IPS DF 6.9 (cell line): ENCODE measurements around the gene WNT5B.

Experiments used
- DNase-seq: peaks from one replicate; pipeline ENCODE4 v3.0.0-alpha.2; 2013; ENCODE audit warnings: low read depth, low spot score
- H3K27ac ChIP-seq: one replicate; pipeline ENCODE4 v1.5.1; 2013; ENCODE audit warnings: low read length, control low read depth
- H3K27me3 ChIP-seq: 2 replicates; pipeline ENCODE4 v1.6.1; 2013; ENCODE audit warnings: mild to moderate bottlenecking, low read length; ENCODE audit not compliant: control insufficient read depth, insufficient read depth
- H3K36me3 ChIP-seq: 2 replicates; pipeline ENCODE4 v1.6.1; 2013; ENCODE audit warnings: low read length; ENCODE audit not compliant: control insufficient read depth, insufficient read depth
- H3K4me1 ChIP-seq: 2 replicates; pipeline ENCODE4 v1.6.1; 2013; ENCODE audit warnings: low read length; ENCODE audit not compliant: control insufficient read depth, insufficient read depth
- H3K4me3 ChIP-seq: 2 replicates; pipeline ENCODE4 v1.5.1; 2013; ENCODE audit warnings: mild to moderate bottlenecking, low read length
- H3K9me3 ChIP-seq: 2 replicates; pipeline ENCODE4 v1.6.1; 2013; ENCODE audit warnings: low read length, inconsistent platforms; ENCODE audit not compliant: control insufficient read depth, insufficient read depth
- WGBS: extraction: QIAGEN DNeasy Blood & Tissue Kit; methylation state at CpG from one replicate; pipeline ENCODE4 v1.1.7; 2013; ENCODE audit warnings: mixed read lengths, missing lambda C conversion rate; ENCODE audit not compliant: insufficient read length, insufficient coverage; 5-methylcytosine and 5-hydroxymethylcytosine counted together

The WNT5B gene

DNA sequence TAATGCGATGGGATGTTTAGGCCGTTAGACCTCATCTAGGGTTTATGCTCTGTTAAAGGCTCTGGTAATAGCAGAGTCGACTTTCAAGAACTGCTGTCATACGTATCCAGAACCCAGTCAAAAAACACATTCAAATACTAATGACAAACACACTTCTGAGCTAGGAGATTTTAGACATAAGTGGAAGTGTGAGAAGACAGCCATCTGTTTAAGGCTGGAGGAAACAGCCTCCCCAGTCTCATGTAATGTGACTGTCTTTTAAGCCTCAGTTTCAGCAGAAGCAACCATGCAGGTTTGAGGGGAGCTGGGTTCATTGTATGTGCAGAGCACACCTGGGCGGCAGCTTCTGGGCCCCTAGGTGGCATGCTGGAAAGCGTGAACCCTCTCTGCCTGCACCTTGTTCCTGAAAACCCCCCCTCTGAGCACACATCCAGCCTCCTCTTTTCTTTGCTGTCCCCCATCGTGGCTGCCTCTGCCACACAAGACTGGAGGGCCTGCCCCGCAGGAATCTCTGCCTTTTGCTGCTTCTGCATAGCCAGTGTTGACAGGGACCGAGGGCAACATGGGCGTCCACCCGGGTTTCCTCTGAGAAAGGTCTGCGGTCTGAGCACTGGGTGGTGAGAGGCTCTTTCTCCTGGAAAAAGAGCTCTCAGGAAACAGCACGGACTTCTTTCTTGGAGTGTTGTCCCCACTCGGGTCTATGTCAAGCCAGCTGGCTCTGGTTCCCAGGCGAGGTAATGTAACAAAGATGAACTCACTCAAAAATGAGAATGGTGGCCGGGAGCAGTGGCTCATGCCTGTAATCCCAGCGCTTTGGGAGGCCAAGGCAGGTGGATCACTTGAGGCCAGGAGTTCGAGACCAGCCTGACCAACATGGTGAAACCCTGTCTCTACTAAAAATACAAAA is 11.6 kb downstream of the WNT5B start:
- no peaks in the 10 kb centered on the region for H3K4me1 ChIP-seq
- H3K4me3 ChIP-seq = no peak overlapping the region
- DNase-seq = no peak
- H3K9me3 ChIP-seq = no peaks in the 10 kb centered on the region
- H3K36me3 ChIP-seq = no peaks in the 10 kb centered on the region
- no CpG with 5 or more reads among the region's 18 CpGs for WGBS
- no peaks in the 10 kb centered on the region for H3K27me3 ChIP-seq
- no peak overlapping the region for H3K27ac ChIP-seq

DNA sequence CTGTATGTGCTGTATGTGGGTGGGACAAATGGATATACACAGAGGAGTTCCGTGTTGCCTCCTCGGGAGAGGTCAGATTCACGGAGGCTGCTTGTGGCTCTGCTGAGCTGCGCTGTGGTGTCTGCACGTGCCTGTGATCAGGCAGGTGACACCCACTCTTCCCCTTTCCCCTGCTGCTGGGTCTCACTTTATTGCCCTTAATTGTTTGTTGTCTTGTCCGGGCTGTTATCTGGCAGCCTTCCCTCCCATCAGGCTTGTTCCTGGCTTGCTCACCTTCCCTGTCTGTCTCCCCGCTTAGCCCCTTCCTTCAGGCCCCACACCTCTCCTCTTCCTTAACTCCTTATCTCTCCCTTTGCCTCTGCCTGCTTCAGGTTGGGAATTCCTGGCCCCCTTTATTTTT is 13.5 kb downstream of the WNT5B start:
- Histone ChIP-seq H3K4me1 (no peaks in the 10 kb centered on the region; the same call in 1 of the 2 replicates), H3K9me3 (no peaks in the 10 kb centered on the region), H3K27ac (no peak overlapping the region), H3K27me3 (no peaks in the 10 kb centered on the region), H3K4me3 (no peak overlapping the region), H3K36me3 (no peaks in the 10 kb centered on the region)
- no peak for DNase-seq
- WGBS = no CpG with 5 or more reads among the region's 7 CpGs

DNA sequence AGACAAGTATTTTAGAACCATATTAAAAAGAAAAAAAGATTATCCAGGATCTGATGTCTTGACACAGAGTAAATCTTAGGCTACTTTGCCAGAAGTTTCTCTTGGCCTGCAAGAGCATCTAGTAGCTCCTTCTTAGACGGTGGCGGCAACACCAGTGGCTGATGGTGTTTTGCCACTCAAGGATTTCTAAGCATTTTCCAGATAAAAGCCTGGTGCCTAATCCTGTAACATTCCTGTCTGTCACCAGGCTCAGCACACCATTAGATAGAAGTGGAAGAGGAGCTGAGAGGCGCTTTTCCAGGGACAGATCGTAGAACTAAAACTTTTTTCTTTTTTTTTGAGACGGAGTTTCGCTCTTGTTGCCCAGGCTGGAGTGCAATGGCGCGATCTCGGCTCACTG is 14.0 kb downstream of the WNT5B start:
- no peaks in the 10 kb centered on the region for H3K27me3 ChIP-seq
- no peak overlapping the region for H3K4me3 ChIP-seq
- H3K36me3 ChIP-seq = no peaks in the 10 kb centered on the region
- no peaks in the 10 kb centered on the region for H3K9me3 ChIP-seq
- no CpG with 5 or more reads among the region's 9 CpGs for WGBS
- no peak overlapping the region for H3K27ac ChIP-seq
- H3K4me1 ChIP-seq = no peaks in the 10 kb centered on the region; the same call in 1 of the 2 replicates
- no peak for DNase-seq

DNA sequence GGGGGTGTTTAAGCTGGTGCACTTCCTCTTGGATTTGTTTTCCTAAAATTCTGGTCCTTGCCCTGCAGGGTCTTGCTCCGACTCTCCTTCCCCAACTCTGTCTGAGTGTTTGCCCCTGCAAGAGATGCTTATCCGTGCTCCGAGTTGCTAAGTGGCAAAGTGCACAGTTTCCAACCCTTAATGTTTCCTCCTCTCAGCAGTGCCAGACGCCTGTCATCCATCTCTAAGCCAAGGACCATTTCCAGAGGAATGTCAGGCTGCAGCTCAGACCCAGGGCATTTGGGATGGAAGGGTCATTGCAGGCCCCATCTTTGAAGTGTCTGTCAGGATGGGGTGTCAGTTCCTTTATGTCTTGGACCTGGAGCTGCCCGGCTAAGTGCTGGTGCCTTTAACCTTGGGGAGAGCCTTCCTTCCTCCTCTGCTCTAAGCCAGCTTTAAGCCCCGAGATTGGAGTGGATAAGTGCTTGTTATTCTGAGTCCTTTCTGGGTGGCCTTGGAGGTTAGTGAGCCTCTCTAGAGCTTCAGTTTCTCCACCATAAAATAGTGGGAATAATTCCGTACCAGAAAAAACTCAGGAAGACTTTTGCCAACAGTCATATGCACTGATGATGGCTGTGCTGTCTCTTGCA is 15.0 kb downstream of the WNT5B start:
- Histone ChIP-seq H3K27me3 (no peaks in the 10 kb centered on the region), H3K9me3 (no peaks in the 10 kb centered on the region), H3K27ac (no peak overlapping the region), H3K4me3 (no peak overlapping the region), H3K4me1 (no peaks in the 10 kb centered on the region; the same call in 1 of the 2 replicates), H3K36me3 (no peaks in the 10 kb centered on the region)
- no CpG with 5 or more reads among the region's 7 CpGs for WGBS
- DNase-seq = no peak

DNA sequence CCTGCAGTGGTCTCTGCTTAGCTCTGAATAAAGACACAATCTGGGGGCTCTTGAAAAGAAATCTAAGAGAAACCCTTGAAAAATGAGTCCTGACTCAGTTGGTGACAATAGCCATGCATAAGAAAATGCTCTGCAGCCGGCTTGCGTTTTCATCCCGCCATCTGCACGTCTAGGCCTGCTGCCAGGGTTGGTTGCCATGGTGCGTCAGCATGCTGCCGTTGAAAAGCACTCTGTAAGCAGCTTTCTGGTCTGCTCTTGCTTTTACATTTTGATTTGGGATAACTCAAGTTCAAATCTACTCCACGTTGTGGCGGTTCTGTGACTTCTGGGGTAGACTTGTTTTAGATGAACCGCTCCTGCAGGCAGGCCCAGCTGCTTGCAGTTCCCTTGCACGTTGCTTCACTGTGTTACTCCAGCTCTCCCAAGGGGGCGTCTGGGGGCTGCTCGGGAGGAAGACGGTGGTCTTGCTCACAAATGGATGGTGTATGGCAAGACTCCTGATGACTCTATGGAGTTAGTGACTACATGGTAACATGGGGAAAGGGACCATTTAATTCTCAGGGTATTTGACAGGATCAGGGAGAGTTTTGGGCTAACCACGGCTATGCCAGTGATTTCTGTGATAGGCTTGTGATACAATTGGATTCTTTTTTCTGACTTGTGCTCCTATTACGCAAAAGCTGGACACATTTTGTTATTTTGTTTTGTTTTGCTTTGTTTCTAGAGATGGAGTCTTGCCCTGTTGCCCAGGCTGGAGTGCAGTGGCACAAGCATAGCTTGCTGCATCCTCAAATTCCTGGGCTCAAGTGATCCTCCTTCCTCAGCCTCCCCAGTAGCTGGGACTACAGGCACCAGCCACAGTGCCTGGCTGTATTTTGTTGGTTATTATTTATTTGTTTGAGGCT is 15.8 kb downstream of the WNT5B start:
- H3K27ac ChIP-seq = no peak overlapping the region
- no peak overlapping the region for H3K4me3 ChIP-seq
- no peaks in the 10 kb centered on the region for H3K9me3 ChIP-seq
- H3K36me3 ChIP-seq = no peaks in the 10 kb centered on the region
- WGBS = no CpG with 5 or more reads among the region's 15 CpGs
- no peak for DNase-seq
- no peaks in the 10 kb centered on the region for H3K27me3 ChIP-seq
- no peaks in the 10 kb centered on the region; the same call in 1 of the 2 replicates for H3K4me1 ChIP-seq

DNA sequence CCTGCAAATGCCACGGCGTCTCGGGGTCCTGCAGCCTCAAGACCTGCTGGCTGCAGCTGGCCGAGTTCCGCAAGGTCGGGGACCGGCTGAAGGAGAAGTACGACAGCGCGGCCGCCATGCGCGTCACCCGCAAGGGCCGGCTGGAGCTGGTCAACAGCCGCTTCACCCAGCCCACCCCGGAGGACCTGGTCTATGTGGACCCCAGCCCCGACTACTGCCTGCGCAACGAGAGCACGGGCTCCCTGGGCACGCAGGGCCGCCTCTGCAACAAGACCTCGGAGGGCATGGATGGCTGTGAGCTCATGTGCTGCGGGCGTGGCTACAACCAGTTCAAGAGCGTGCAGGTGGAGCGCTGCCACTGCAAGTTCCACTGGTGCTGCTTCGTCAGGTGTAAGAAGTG is 16.8 kb downstream of the WNT5B start:
- Histone ChIP-seq H3K4me1 (no peaks in the 10 kb centered on the region; the same call in 1 of the 2 replicates), H3K36me3 (no peaks in the 10 kb centered on the region), H3K9me3 (no peaks in the 10 kb centered on the region), H3K27ac (no peak overlapping the region), H3K4me3 (no peak overlapping the region), H3K27me3 (no peaks in the 10 kb centered on the region)
- no CpG with 5 or more reads among the region's 29 CpGs for WGBS
- no peak for DNase-seq

DNA sequence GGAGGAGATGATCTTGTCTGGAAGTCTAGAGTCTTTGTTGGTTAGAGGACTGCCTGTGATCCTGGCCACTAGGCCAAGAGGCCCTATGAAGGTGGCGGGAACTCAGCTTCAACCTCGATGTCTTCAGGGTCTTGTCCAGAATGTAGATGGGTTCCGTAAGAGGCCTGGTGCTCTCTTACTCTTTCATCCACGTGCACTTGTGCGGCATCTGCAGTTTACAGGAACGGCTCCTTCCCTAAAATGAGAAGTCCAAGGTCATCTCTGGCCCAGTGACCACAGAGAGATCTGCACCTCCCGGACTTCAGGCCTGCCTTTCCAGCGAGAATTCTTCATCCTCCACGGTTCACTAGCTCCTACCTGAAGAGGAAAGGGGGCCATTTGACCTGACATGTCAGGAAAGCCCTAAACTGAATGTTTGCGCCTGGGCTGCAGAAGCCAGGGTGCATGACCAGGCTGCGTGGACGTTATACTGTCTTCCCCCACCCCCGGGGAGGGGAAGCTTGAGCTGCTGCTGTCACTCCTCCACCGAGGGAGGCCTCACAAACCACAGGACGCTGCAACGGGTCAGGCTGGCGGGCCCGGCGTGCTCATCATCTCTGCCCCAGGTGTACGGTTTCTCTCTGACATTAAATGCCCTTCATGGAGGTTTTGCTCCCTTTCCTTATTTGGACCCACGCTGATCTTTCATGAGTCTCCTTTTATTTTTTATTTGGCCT is 17.7 kb downstream of the WNT5B start:
- no peaks in the 10 kb centered on the region for H3K9me3 ChIP-seq
- no peaks in the 10 kb centered on the region; the same call in 1 of the 2 replicates for H3K4me1 ChIP-seq
- H3K27ac ChIP-seq = no peak overlapping the region
- no peaks in the 10 kb centered on the region for H3K36me3 ChIP-seq
- no peak overlapping the region for H3K4me3 ChIP-seq
- no CpG with 5 or more reads among the region's 21 CpGs for WGBS
- H3K27me3 ChIP-seq = no peaks in the 10 kb centered on the region
- DNase-seq = no peak

DNA sequence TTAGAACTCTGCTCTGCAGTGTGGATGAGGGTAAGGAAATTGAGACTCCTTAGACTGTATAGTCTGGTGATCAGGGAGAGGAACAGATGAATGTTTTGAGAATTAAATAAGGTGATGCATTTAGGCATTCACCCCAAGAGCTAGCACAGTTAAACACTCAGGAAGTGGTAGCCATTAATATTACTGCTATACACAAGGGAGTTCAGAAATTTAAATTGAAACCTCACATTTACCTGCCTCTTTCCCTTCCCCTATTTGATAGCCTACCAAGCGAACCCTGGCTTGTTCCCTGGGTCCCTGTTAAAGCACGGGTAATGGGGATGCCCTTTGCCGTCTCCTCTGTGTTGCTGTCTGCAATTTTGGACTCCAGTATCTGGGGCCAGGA is 18.2 kb downstream of the WNT5B start:
- Histone ChIP-seq H3K4me1 (no peaks in the 10 kb centered on the region; the same call in 1 of the 2 replicates), H3K27ac (no peak overlapping the region), H3K27me3 (no peaks in the 10 kb centered on the region), H3K4me3 (no peak overlapping the region), H3K9me3 (no peaks in the 10 kb centered on the region), H3K36me3 (no peaks in the 10 kb centered on the region)
- DNase-seq = no peak
- WGBS = no CpG with 5 or more reads among the region's 3 CpGs

DNA sequence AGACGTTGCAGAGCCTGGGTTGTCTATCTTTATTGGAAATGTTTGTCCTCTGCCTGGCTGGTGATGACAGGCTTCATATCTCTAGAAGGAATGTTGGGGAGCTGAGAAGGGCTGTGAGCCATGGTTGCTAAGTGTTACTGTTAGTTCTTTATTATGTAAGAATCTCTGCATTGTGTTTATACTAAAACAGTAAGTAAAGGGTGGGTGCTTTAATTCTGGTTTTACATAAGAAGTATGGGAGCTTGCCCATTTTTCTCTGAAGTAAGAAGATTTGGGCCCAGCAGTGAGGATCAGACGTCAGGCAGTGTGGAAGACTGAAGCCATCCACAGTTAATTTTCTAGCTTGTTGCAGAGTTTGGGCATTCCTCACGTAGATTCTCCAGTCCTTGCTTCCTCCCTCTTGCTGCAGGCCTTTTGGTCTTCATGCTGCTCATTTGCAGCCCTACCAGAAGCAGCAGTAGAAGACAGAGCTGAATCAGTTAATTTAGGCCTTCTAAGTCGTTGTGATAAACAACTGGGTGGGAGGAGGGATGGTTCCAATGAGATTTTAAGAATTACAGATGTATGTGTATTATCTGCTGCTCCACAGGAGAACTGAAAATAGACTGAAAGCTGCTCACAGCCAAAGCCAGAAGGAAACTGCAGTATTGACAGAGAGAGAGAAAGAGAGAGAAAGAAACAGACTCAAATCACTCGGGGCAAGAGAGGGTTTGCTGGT is 21.4 kb downstream of the WNT5B start:
- Histone ChIP-seq H3K4me1 (no peaks in the 10 kb centered on the region; the same call in 1 of the 2 replicates), H3K36me3 (no peaks in the 10 kb centered on the region), H3K27ac (no peak overlapping the region), H3K4me3 (no peak overlapping the region), H3K9me3 (no peaks in the 10 kb centered on the region), H3K27me3 (no peaks in the 10 kb centered on the region)
- DNase-seq = no peak
- WGBS = no CpG with 5 or more reads among the region's 5 CpGs
